HEK293 (cell line): ENCODE results near the gene FAM180A.

Source experiments
- HOXC10 ChIP-seq: sonication (generic); formaldehyde crosslinking; IDR thresholded peaks from 2 replicates; pipeline ENCODE4 v1.8.1; 2023; ENCODE audit warnings: mild to moderate bottlenecking, missing genetic modification reagents
- HOXD13 ChIP-seq: sonication (generic); formaldehyde crosslinking; IDR thresholded peaks from 2 replicates; pipeline ENCODE4 v1.8.0; 2022; ENCODE audit warnings: missing genetic modification reagents, borderline replicate concordance
- KLF1 ChIP-seq: fragments of 450-650 bp; formaldehyde crosslinking; IDR thresholded peaks from 2 replicates; pipeline ENCODE4 v1.5.1; 2016; ENCODE audit warnings: missing biosample characterization, missing genetic modification characterization
- KLF9 ChIP-seq: fragments of 450-650 bp; formaldehyde crosslinking; IDR thresholded peaks from 2 replicates; pipeline ENCODE4 v1.5.1; 2016; ENCODE audit warnings: missing biosample characterization, missing genetic modification characterization, low read depth
- MYNN ChIP-seq: fragments of 450-650 bp; formaldehyde crosslinking; IDR thresholded peaks from 2 replicates; pipeline ENCODE4 v1.5.1; 2016; ENCODE audit warnings: missing biosample characterization, missing genetic modification characterization, borderline replicate concordance
- OVOL3 ChIP-seq: fragments of 450-650 bp; formaldehyde crosslinking; IDR thresholded peaks from 2 replicates; pipeline ENCODE4 v1.5.1; 2016; ENCODE audit warnings: missing biosample characterization, missing genetic modification characterization
- PRDM1 ChIP-seq: fragments of 450-650 bp; formaldehyde crosslinking; IDR thresholded peaks from 2 replicates; pipeline ENCODE4; 2016; ENCODE audit warnings: missing biosample characterization, missing genetic modification characterization
- RBAK ChIP-seq: fragments of 450-650 bp; formaldehyde crosslinking; IDR thresholded peaks from 2 replicates; pipeline ENCODE4 v1.5.1; 2016; ENCODE audit warnings: missing biosample characterization, missing genetic modification characterization
- SETDB1 ChIP-seq: IDR thresholded peaks from one replicate; pipeline ENCODE4 v1.6.1; 2017; ENCODE audit warnings: mild to moderate bottlenecking, low read length, moderate library complexity, mixed read lengths; ENCODE audit not compliant: insufficient read length
- SP2 ChIP-seq: fragments of 450-650 bp; formaldehyde crosslinking; IDR thresholded peaks from 2 replicates; pipeline ENCODE4 v1.5.1; 2016; ENCODE audit warnings: missing biosample characterization, missing genetic modification characterization
- SP3 ChIP-seq: fragments of 450-650 bp; formaldehyde crosslinking; IDR thresholded peaks from 2 replicates; pipeline ENCODE4 v1.5.1; 2016; ENCODE audit warnings: missing biosample characterization, missing genetic modification characterization
- ZFP69B ChIP-seq: fragments of 450-650 bp; formaldehyde crosslinking; IDR thresholded peaks from 2 replicates; pipeline ENCODE4 v1.5.1; 2016; ENCODE audit warnings: missing biosample characterization, missing genetic modification characterization
- ZIC2 ChIP-seq: fragments of 450-650 bp; formaldehyde crosslinking; IDR thresholded peaks from 2 replicates; pipeline ENCODE4 v1.5.1; 2016; ENCODE audit warnings: missing biosample characterization, missing genetic modification characterization
- ZNF114 ChIP-seq: fragments of 450-650 bp; formaldehyde crosslinking; IDR thresholded peaks from 2 replicates; pipeline ENCODE4 v1.5.0; 2017; ENCODE audit warnings: missing biosample characterization, missing genetic modification characterization
- ZNF133 ChIP-seq: fragments of 450-650 bp; formaldehyde crosslinking; IDR thresholded peaks from 2 replicates; pipeline ENCODE4 v1.5.1; 2016; ENCODE audit warnings: missing biosample characterization, missing genetic modification characterization
- ZNF138 ChIP-seq: fragments of 450-650 bp; formaldehyde crosslinking; IDR thresholded peaks from 2 replicates; pipeline ENCODE4 v1.5.1; 2016; ENCODE audit warnings: missing biosample characterization, missing genetic modification characterization, borderline replicate concordance
- ZNF2 ChIP-seq: fragments of 450-650 bp; formaldehyde crosslinking; IDR thresholded peaks from 2 replicates; pipeline ENCODE4 v1.5.1; 2016; ENCODE audit warnings: missing biosample characterization, missing genetic modification characterization
- ZNF223 ChIP-seq: fragments of 450-650 bp; formaldehyde crosslinking; IDR thresholded peaks from 2 replicates; pipeline ENCODE4 v1.5.1; 2016; ENCODE audit warnings: missing biosample characterization, missing genetic modification characterization
- ZNF248 ChIP-seq: fragments of 450-650 bp; formaldehyde crosslinking; IDR thresholded peaks from 2 replicates; pipeline ENCODE4 v1.5.1; 2017; ENCODE audit warnings: missing biosample characterization, missing genetic modification characterization
- ZNF341 ChIP-seq: fragments of 450-650 bp; formaldehyde crosslinking; IDR thresholded peaks from 2 replicates; pipeline ENCODE4; 2016; ENCODE audit warnings: low read depth, missing biosample characterization, missing genetic modification characterization
- ZNF530 ChIP-seq: fragments of 450-650 bp; formaldehyde crosslinking; IDR thresholded peaks from 2 replicates; pipeline ENCODE4 v1.5.1; 2016; ENCODE audit warnings: low read depth, missing biosample characterization, missing genetic modification characterization
- ZNF560 ChIP-seq: fragments of 450-650 bp; formaldehyde crosslinking; IDR thresholded peaks from 2 replicates; pipeline ENCODE4 v1.5.1; 2017; ENCODE audit warnings: missing biosample characterization, missing genetic modification characterization, borderline replicate concordance
- ZNF600 ChIP-seq: fragments of 450-650 bp; formaldehyde crosslinking; IDR thresholded peaks from 2 replicates; pipeline ENCODE4 v1.5.1; 2016; ENCODE audit warnings: missing biosample characterization, missing genetic modification characterization
- ZNF621 ChIP-seq: fragments of 450-650 bp; formaldehyde crosslinking; IDR thresholded peaks from 2 replicates; pipeline ENCODE4 v1.5.1; 2017; ENCODE audit warnings: missing biosample characterization, missing genetic modification characterization
- ZNF629 ChIP-seq: fragments of 450-650 bp; formaldehyde crosslinking; IDR thresholded peaks from 2 replicates; pipeline ENCODE4 v1.5.1; 2017; ENCODE audit warnings: missing biosample characterization, missing genetic modification characterization
- ZNF664 ChIP-seq: fragments of 450-650 bp; formaldehyde crosslinking; IDR thresholded peaks from 2 replicates; pipeline ENCODE4 v1.5.1; 2016; ENCODE audit warnings: missing biosample characterization, missing genetic modification characterization
- ZNF677 ChIP-seq: fragments of 450-650 bp; IDR thresholded peaks from 2 replicates; pipeline ENCODE4 v1.5.0; 2018; ENCODE audit warnings: missing biosample characterization, mild to moderate bottlenecking, missing genetic modification characterization, moderate library complexity
- ZNF707 ChIP-seq: fragments of 450-650 bp; formaldehyde crosslinking; IDR thresholded peaks from 2 replicates; pipeline ENCODE4 v1.5.1; 2016; ENCODE audit warnings: missing biosample characterization, missing genetic modification characterization
- ZNF837 ChIP-seq: fragments of 450-650 bp; formaldehyde crosslinking; IDR thresholded peaks from 2 replicates; pipeline ENCODE4 v1.5.1; 2016; ENCODE audit warnings: missing biosample characterization, missing genetic modification characterization
- ZSCAN30 ChIP-seq: fragments of 450-650 bp; IDR thresholded peaks from 2 replicates; pipeline ENCODE4 v1.5.1; 2018; ENCODE audit warnings: missing biosample characterization, mild to moderate bottlenecking, missing genetic modification characterization, moderate library complexity
- TF ChIP-seq, protein P1 (sequence below): fragments of 450-650 bp; formaldehyde crosslinking; IDR thresholded peaks from 2 replicates; pipeline ENCODE4 v1.5.1; 2016; ENCODE audit warnings: missing biosample characterization, missing genetic modification characterization
- TF ChIP-seq, protein P2 (sequence below): fragments of 450-650 bp; IDR thresholded peaks from 2 replicates; pipeline ENCODE4 v1.5.1; 2018; ENCODE audit warnings: missing biosample characterization, missing genetic modification characterization
- TF ChIP-seq, protein P3 (sequence below): fragments of 450-650 bp; formaldehyde crosslinking; IDR thresholded peaks from 2 replicates; pipeline ENCODE4 v1.5.1; 2016; ENCODE audit warnings: missing biosample characterization, missing genetic modification characterization
- TF ChIP-seq, protein P4 (sequence below): fragments of 450-650 bp; formaldehyde crosslinking; IDR thresholded peaks from 2 replicates; pipeline ENCODE4 v1.5.1; 2016; ENCODE audit warnings: missing biosample characterization, missing genetic modification characterization, borderline replicate concordance

FAM180A gene

GRCh38 chr7:135706858-135707569 is 41.6 kb downstream of the FAM180A start (continued):
- TF ChIP-seq, protein P1, sequence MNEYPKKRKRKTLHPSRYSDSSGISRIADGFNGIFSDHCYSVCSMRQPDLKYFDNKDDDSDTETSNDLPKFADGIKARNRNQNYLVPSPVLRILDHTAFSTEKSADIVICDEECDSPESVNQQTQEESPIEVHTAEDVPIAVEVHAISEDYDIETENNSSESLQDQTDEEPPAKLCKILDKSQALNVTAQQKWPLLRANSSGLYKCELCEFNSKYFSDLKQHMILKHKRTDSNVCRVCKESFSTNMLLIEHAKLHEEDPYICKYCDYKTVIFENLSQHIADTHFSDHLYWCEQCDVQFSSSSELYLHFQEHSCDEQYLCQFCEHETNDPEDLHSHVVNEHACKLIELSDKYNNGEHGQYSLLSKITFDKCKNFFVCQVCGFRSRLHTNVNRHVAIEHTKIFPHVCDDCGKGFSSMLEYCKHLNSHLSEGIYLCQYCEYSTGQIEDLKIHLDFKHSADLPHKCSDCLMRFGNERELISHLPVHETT (tag by site-specific recombination): 0 out of 2 replicates have a peak, but pooled peaks have one; percentile 75
- no peak for TF ChIP-seq ZNF707 (tag by site-specific recombination)
- TF ChIP-seq ZNF223 (tag by site-specific recombination): no peak
- TF ChIP-seq ZNF138: no peak
- TF ChIP-seq ZNF837 (tag by site-specific recombination): no peak
- peak; percentile 80 for TF ChIP-seq SETDB1
- no peak for TF ChIP-seq HOXC10 (CRISPR knock-in tag)
- TF ChIP-seq ZNF664 (tag by site-specific recombination): no peak
- TF ChIP-seq, protein P2, sequence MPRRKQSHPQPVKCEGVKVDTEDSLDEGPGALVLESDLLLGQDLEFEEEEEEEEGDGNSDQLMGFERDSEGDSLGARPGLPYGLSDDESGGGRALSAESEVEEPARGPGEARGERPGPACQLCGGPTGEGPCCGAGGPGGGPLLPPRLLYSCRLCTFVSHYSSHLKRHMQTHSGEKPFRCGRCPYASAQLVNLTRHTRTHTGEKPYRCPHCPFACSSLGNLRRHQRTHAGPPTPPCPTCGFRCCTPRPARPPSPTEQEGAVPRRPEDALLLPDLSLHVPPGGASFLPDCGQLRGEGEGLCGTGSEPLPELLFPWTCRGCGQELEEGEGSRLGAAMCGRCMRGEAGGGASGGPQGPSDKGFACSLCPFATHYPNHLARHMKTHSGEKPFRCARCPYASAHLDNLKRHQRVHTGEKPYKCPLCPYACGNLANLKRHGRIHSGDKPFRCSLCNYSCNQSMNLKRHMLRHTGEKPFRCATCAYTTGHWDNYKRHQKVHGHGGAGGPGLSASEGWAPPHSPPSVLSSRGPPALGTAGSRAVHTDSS (tag by site-specific recombination): no peak; the same call in 1 of the 2 replicates
- TF ChIP-seq, protein P3, sequence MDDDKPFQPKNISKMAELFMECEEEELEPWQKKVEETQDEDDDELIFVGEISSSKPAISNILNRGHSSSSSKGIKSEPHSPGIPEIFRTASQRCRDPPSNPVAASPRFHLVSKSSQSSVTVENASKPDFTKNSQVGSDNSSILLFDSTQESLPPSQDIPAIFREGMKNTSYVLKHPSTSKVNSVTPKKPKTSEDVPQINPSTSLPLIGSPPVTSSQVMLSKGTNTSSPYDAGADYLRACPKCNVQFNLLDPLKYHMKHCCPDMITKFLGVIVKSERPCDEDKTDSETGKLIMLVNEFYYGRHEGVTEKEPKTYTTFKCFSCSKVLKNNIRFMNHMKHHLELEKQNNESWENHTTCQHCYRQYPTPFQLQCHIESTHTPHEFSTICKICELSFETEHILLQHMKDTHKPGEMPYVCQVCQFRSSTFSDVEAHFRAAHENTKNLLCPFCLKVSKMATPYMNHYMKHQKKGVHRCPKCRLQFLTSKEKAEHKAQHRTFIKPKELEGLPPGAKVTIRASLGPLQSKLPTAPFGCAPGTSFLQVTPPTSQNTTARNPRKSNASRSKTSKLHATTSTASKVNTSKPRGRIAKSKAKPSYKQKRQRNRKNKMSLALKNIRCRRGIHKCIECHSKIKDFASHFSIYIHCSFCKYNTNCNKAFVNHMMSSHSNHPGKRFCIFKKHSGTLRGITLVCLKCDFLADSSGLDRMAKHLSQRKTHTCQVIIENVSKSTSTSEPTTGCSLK (tag by site-specific recombination): no peak
- TF ChIP-seq ZFP69B (tag by site-specific recombination): peak; percentile 74
- TF ChIP-seq ZNF600 (tag by site-specific recombination): no peak
- TF ChIP-seq SP2 (tag by site-specific recombination): no peak
- no peak for TF ChIP-seq OVOL3 (tag by site-specific recombination)
- TF ChIP-seq ZSCAN30 (tag by site-specific recombination): no peak
- TF ChIP-seq KLF1: no peak
- TF ChIP-seq ZNF114: no peak
- TF ChIP-seq HOXD13 (CRISPR knock-in tag): no peak
- no peak for TF ChIP-seq SP3 (tag by site-specific recombination)
- no peak for TF ChIP-seq ZIC2 (tag by site-specific recombination)
- TF ChIP-seq RBAK: no peak
- TF ChIP-seq MYNN (tag by site-specific recombination): no peak
- TF ChIP-seq, protein P4, sequence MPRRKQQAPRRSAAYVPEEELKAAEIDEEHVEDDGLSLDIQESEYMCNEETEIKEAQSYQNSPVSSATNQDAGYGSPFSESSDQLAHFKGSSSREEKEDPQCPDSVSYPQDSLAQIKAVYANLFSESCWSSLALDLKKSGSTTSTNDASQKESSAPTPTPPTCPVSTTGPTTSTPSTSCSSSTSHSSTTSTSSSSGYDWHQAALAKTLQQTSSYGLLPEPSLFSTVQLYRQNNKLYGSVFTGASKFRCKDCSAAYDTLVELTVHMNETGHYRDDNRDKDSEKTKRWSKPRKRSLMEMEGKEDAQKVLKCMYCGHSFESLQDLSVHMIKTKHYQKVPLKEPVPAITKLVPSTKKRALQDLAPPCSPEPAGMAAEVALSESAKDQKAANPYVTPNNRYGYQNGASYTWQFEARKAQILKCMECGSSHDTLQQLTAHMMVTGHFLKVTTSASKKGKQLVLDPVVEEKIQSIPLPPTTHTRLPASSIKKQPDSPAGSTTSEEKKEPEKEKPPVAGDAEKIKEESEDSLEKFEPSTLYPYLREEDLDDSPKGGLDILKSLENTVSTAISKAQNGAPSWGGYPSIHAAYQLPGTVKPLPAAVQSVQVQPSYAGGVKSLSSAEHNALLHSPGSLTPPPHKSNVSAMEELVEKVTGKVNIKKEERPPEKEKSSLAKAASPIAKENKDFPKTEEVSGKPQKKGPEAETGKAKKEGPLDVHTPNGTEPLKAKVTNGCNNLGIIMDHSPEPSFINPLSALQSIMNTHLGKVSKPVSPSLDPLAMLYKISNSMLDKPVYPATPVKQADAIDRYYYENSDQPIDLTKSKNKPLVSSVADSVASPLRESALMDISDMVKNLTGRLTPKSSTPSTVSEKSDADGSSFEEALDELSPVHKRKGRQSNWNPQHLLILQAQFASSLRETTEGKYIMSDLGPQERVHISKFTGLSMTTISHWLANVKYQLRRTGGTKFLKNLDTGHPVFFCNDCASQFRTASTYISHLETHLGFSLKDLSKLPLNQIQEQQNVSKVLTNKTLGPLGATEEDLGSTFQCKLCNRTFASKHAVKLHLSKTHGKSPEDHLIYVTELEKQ (tag by site-specific recombination): no peak
- no peak for TF ChIP-seq ZNF621
- no peak for TF ChIP-seq ZNF530 (tag by site-specific recombination)
- TF ChIP-seq ZNF677 (tag by site-specific recombination): no peak
- TF ChIP-seq ZNF133 (tag by site-specific recombination): no peak
- no peak for TF ChIP-seq PRDM1 (tag by site-specific recombination)
- no peak for TF ChIP-seq ZNF248 (tag by site-specific recombination)
- no peak for TF ChIP-seq ZNF341 (tag by site-specific recombination)
- peak; percentile 71 for TF ChIP-seq ZNF629 (tag by site-specific recombination)
- no peak for TF ChIP-seq KLF9 (tag by site-specific recombination)
- peak; percentile 92 for TF ChIP-seq ZNF2
- no peak for TF ChIP-seq ZNF560
